RCC 7860 (cell line): ENCODE measurements around the gene PARN.

Experiments
- DNase-seq: peaks from one replicate; pipeline ENCODE4 v3.0.0-alpha.2; 2015; ENCODE audit warnings: low spot score
- FAIRE-seq: peaks from 2 replicates; lab custom pipeline; 2012; peaks lifted over from hg19 to GRCh38; lab: Jason Lieb, UNC

The PARN gene

GRCh38 chr16:14530046-14530445 lies 100.0 kb downstream of the PARN start:
- DNase-seq (no peak), FAIRE-seq (no peak)

- DNase-seq (peak; percentile 87), FAIRE-seq (peak; percentile 87)
These were observed 100.9 kb downstream of the PARN start for GRCh38 chr16:14529010-14529669.

DNA sequence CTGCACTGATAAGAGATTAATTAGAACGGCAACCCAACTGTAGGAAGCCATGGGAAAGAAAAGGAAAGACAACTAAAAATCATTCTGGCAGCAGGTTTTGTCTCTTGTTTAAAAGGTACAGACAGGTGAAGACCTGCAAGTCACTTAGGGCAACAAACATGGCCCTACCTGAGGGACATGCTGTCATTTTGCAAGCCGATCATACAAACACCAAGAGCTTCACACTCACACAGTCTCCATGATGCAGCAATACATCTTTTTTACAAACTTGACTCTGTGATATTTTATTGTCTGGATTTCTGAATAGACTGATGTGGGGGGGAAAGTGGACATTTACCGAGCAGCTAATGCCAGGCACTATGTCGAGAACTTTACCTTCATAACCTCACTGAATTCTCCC lies 101.8 kb downstream of the PARN start:
- FAIRE-seq, result no peak
- DNase-seq, result no peak

DNA sequence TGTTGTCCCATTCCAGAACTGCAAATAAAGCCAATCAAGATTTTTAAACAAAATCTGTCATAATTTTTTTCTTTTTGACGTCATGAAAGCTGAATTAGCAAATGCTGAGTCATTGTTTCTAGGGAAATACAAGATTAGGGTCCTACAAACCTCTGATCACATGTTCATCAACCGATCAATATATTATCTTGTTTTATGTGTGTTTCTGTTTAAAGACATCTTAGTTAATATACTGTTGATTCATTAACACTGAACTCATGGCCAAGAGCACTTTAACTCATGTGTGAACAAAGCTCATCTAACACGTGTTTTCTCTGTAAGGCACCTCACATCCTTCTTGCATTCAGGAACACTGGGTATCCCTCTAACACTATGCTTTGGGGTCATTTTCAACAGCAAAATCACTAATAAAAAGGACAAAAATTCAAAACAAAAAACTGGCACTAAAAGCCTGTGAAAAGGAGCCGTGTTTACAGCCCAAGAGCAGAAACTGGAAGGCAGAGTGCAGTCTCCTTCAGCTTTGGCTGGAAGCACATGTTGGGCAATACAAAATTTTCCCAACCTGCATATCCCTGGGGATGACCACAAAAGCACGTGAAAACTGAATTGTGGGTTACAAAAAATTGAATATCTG lies 102.5 kb downstream of the PARN start:
- FAIRE-seq (no peak), DNase-seq (no peak)

GRCh38 chr16:14525596-14525995 lies 104.5 kb downstream of the PARN start:
- DNase-seq, result no peak
- no peak for FAIRE-seq

- no peak for DNase-seq
- no peak for FAIRE-seq
These were observed 105.1 kb downstream of the PARN start for GRCh38 chr16:14524979-14525378.

DNA sequence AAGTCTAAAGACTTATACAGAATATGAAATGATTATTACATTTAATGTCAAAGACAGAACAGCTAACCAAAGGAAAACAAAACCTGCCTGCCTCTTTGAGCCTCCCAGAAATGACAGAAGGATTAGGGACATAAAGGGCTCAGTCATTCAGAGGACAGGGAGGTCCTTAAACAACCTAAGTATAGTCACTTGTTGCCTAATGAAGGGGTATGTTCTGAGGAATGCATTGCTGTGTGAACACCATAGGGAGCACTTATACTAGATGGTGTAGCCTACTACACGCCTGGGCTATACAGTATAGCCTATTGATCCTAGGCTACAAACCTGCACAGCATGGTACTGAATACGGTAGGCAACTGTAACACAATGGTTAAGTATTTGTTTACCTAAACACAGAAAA lies 106.4 kb downstream of the PARN start:
- DNase-seq, result no peak
- no peak for FAIRE-seq

- FAIRE-seq, result no peak
- no peak for DNase-seq
These were observed 107.4 kb downstream of the PARN start for GRCh38 chr16:14522671-14523070.

DNA sequence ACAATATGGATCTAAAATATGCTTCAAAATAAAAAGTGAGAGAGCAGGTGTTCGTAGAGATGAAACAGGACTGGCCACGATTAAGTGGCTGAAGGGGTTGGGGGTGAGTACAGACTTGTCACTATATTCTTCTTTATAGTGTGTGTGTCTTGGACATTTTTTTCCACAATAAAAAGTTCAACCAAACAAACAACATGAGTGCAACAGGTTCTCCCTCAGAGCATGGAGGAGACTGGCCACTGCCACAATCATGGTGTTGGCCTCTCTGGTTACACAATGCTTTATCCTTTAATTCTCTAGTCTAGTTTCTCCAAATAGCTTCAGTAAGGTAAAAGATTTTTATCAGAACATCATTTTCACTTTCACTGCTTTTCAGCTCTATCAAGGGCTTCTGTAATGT lies 109.3 kb downstream of the PARN start:
- no peak for DNase-seq
- no peak for FAIRE-seq

DNA sequence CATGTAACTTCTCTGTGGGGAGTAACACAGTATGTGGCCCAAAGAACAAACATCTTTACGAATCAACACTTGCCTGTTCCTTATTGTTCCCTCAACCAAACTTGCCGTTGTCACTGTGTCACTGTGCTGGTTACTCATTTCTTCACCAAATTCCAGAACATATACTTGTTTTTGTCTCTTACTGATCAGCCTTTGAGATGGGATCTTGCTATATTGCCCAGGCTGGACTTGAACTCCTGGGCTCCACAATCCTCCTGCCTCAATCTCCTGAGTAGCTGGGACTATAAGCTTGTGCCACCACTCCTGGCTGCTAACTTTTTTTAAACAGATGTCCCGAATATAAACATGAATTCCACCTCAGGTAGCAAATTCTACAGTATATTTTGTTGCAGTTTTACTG lies 115.1 kb downstream of the PARN start:
- DNase-seq (no peak), FAIRE-seq (no peak)

GRCh38 chr16:14513389-14514107 lies 116.5 kb downstream of the PARN start:
- DNase-seq (no peak), FAIRE-seq (no peak)

DNA sequence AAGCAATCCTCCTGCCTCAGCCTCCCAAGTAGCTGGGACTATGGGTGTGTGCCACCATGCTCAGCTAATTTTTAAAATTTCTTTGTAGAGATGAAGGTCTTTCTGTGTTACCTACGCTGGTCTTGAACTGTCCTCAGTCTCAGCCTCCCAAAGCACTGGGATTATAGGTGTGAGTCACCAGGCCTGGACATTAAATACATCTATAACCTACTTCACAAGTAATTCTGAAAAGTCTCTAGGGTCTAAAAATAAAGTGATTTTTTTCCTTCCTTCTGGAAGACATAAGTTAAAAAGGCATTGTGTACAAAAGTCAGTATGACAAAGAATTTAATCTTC lies 118.3 kb downstream of the PARN start:
- no peak for FAIRE-seq
- DNase-seq, result no peak

- peak; percentile 94 for FAIRE-seq
- DNase-seq, result peak; percentile 90
These were observed 118.9 kb downstream of the PARN start for GRCh38 chr16:14510939-14511799.

DNA sequence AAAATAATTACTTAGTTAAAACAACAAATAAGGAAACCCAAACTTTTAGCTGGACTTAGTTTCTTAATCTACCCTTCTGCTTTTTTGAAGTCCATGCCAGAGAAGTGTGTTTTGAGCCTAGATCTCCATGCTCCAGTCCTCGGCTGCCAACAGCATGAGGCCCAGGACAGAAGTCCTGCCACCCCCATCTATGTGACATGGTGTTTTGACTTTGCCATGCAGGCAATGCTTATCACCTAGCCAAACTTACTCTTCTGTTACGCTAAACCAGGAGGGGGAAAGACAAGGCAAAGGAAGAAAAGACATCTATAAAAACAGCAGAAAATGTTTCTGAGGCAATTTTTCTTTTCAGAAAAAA lies 119.5 kb downstream of the PARN start:
- FAIRE-seq, result no peak
- DNase-seq, result no peak

GRCh38 chr16:14509675-14510132 lies 120.4 kb downstream of the PARN start:
- FAIRE-seq (no peak), DNase-seq (no peak)

- peak; percentile 65 for DNase-seq
These were observed 121.0 kb downstream of the PARN start for GRCh38 chr16:14509055-14509454.

DNA sequence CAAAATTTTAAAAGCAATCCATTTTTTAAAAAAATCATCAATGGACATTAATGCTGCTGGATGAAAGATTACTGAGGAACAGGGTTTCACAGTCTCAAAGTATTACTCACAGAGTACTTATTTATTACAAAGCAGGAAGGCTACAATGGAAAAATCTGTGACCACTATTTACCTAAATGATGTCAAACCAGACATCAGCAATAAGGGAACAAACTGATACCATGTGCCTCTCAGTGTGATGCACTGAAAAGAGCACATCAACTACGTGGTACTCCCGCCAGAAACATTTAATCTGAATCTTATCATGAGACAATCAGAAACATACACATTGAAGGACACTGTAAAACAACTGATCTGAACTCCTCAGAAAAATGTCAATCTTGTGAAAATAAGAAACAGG lies 124.2 kb downstream of the PARN start:
- DNase-seq (peak; percentile 52), FAIRE-seq (peak; percentile 71)

More at GRCh38 chr16:14509055-14509454, 121.0 kb downstream of the PARN start:
- peak; percentile 68 for FAIRE-seq

GRCh38 chr16:14502932-14503741 lies 126.9 kb downstream of the PARN start:
- DNase-seq, result peak; percentile 87
- peak; percentile 92 for FAIRE-seq

DNA sequence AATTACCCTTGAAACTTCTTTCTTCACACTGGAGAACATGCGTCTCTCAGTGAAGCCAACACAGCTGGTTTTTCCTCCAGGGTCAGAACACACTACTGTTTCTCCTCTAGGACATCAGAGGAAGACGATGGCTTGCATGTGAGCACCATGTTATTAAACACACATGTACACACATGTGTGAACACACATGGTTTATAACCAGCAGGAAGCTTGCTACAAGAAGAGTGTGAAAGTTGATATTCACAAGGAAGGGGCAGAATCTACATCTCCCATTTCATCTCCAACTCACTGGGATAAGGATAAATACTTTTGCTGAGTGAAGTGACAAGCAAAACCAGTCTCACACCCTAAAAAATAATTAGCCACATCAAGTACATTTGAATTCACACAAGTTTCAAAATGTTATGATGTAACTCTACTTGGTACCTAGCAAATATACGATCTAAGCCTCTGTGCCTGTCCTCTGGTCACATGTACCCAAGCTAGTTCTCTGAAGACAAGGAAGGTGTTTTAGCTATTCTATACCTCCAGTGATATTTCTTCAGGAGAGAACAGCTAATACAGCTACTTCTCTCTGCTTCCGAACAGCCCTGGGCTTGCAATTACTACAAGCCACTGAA lies 127.7 kb downstream of the PARN start:
- DNase-seq (no peak), FAIRE-seq (no peak)
